ENCODE data around the gene COG7.

GRCh38 chr16:23499801-23500200 is 46.8 kb upstream of the COG7 start:
- no peak for TF ChIP-seq CTCF (IDR thresholded peaks at IDR 0.05)
- TF ChIP-seq POLR2A (IDR thresholded peaks at IDR 0.05), result no peak
